Lower leg skin (tissue), 3 donors: ENCODE measurements around the gene PTGIS.

ENCODE experiments used
- POLR2A ChIP-seq, 2 donors: fragments of 450-650 bp; IDR thresholded peaks; one replicate each; pipeline ENCODE4 v1.6.1; 2016 to 2017; ENCODE audit warnings: antibody characterized with exemption in 2 of 2, mild to moderate bottlenecking in 1 of 2, moderate library complexity in 1 of 2
- TF ChIP-seq, protein P1 (sequence below), 3 donors: fragments of 450-650 bp; IDR thresholded peaks; one replicate each; pipeline ENCODE4 v1.5.1; 2016; ENCODE audit warnings: antibody characterized with exemption in 3 of 3, mild to moderate bottlenecking in 3 of 3, moderate library complexity in 2 of 3

DNA sequence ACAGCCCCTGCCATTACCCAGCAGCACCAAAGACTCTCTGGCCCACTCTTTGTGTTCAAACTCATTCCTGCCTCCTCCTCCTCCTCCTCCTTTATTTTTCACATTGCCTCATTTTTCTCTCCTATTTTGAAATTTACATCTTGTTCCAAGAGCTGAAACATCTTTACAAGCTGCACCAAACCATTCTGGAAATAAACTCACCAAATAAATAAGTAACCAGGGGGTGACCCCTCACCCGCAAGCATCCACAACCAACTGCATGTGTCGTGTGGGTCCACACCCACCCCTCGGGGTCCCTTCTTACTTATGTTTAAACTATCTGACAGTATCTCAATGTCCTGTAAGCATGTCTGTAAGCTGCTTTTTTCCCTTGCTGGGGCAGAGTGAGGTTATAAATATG is 86.8 kb downstream of the PTGIS start:
- TF ChIP-seq, protein P1, sequence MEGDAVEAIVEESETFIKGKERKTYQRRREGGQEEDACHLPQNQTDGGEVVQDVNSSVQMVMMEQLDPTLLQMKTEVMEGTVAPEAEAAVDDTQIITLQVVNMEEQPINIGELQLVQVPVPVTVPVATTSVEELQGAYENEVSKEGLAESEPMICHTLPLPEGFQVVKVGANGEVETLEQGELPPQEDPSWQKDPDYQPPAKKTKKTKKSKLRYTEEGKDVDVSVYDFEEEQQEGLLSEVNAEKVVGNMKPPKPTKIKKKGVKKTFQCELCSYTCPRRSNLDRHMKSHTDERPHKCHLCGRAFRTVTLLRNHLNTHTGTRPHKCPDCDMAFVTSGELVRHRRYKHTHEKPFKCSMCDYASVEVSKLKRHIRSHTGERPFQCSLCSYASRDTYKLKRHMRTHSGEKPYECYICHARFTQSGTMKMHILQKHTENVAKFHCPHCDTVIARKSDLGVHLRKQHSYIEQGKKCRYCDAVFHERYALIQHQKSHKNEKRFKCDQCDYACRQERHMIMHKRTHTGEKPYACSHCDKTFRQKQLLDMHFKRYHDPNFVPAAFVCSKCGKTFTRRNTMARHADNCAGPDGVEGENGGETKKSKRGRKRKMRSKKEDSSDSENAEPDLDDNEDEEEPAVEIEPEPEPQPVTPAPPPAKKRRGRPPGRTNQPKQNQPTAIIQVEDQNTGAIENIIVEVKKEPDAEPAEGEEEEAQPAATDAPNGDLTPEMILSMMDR (IDR thresholded peaks at IDR 0.05) = no peak
- TF ChIP-seq POLR2A (IDR thresholded peaks at IDR 0.05) = no peak
